ENCODE measurements around the gene TAF6.

The TAF6 gene

GRCh38 chr7:100119072-100119969 is at the start of gene TAF6, which contains the start of gene CNPY4:
TSS of gene TAF6 (minus strand) at chr7:100119358. CDS start at chr7:100114209, 5,149 bp downstream.
TSS of gene CNPY4 (plus strand) at chr7:100119634. CDS start at chr7:100119745, 111 bp downstream.
- H3K36me3 ChIP-seq = peaks cover 0 to 37% (median 12%) of the 10 kb centered on the region in 11 experiments; a peak in 13 of 22 replicates
- no peaks in the 10 kb centered on the region for H3K27me3 ChIP-seq
- peaks cover 21 to 43% (median 28%) of the 10 kb centered on the region in 10 experiments for H3K4me1 ChIP-seq
- peak within 1 kb of the TSS; percentile 77 to 95 (median 84) for H3K4me3 ChIP-seq
- H3K9me3 ChIP-seq (replicated peaks in 1 of 11) = no peaks in the 10 kb centered on the region
- peak within 1 kb of the TSS; percentile 87 to 97 (median 93) for H3K27ac ChIP-seq
- TF ChIP-seq Cebpa-rat (IDR thresholded peaks at IDR 0.05) = no peak
- no peaks in the 10 kb centered on the region for H4K20me1 ChIP-seq
- peak within 1 kb of the TSS; percentile 81 to 91 (median 88) for H3K4me2 ChIP-seq
- peak within 1 kb of the TSS; percentile 77 to 94 (median 89) for H3K9ac ChIP-seq

- Histone ChIP-seq H3K4me2 (peak overlapping the region; percentile 71 to 99 (median 85)), H3K9me3 (replicated peaks in 1 of 11) (no peaks in the 10 kb centered on the region), H4K20me1 (peaks cover 0 to 53% (median 19%) of the 10 kb centered on the region in 11 experiments; a peak in 16 of 22 replicates), H3K27ac (peak overlapping the region in 4 of 11 experiments; percentile 3 to 33 (median 16); a peak in 6 of 22 replicates), H3K4me3 (peak overlapping the region in 9 of 10 experiments; percentile 22 to 63 (median 41); a peak in 13 of 20 replicates), H3K4me1 (peaks cover 42 to 71% (median 56%) of the 10 kb centered on the region in 10 experiments), H3K9ac (peak overlapping the region in 7 of 11 experiments; percentile 16 to 57 (median 45); a peak in 12 of 22 replicates), H3K36me3 (peaks cover 0 to 11% (median 2%) of the 10 kb centered on the region in 11 experiments; a peak in 12 of 22 replicates), H3K27me3 (peaks cover 33 to 74% (median 70%) of the 10 kb centered on the region in 11 experiments)
- TF ChIP-seq Cebpa-rat (IDR thresholded peaks at IDR 0.05) = no peak
These were observed 48.8 kb upstream of the TAF6 start for GRCh38 chr7:100167912-100168323.

GRCh38 chr7:100166970-100167911 is 48.1 kb upstream of the TAF6 start:
- peak overlapping the region in 2 of 11 experiments; percentile 35 to 38; a peak in 4 of 22 replicates for H3K27ac ChIP-seq
- peak overlapping the region; percentile 71 to 99 (median 85) for H3K4me2 ChIP-seq
- no peaks in the 10 kb centered on the region for H3K9me3 ChIP-seq (replicated peaks in 1 of 11)
- no peak for TF ChIP-seq Cebpa-rat (IDR thresholded peaks at IDR 0.05)
- peaks cover 42 to 70% (median 55%) of the 10 kb centered on the region in 10 experiments for H3K4me1 ChIP-seq
- H3K27me3 ChIP-seq = peaks cover 28 to 67% (median 65%) of the 10 kb centered on the region in 11 experiments
- peaks cover 0 to 11% (median 0%) of the 10 kb centered on the region in 11 experiments; a peak in 8 of 22 replicates for H3K36me3 ChIP-seq
- peaks cover 0 to 51% (median 19%) of the 10 kb centered on the region in 11 experiments; a peak in 16 of 22 replicates for H4K20me1 ChIP-seq
- H3K4me3 ChIP-seq = peak overlapping the region in 7 of 10 experiments; percentile 17 to 63 (median 34); a peak in 8 of 20 replicates
- peak overlapping the region in 4 of 11 experiments; percentile 0 to 52 (median 20); a peak in 5 of 22 replicates for H3K9ac ChIP-seq

GRCh38 chr7:100166317-100166940 is 47.3 kb upstream of the TAF6 start:
- H3K27ac ChIP-seq = peak overlapping the region in 2 of 11 experiments; percentile 35 to 38; a peak in 2 of 22 replicates
- H3K9me3 ChIP-seq (replicated peaks in 1 of 11) = no peaks in the 10 kb centered on the region
- H3K27me3 ChIP-seq = peaks cover 21 to 59% (median 56%) of the 10 kb centered on the region in 11 experiments
- peak overlapping the region in 3 of 11 experiments; percentile 0 to 52 (median 32); a peak in 4 of 22 replicates for H3K9ac ChIP-seq
- peaks cover 37 to 63% (median 48%) of the 10 kb centered on the region in 10 experiments for H3K4me1 ChIP-seq
- peaks cover 0 to 8% (median 0%) of the 10 kb centered on the region in 11 experiments; a peak in 7 of 22 replicates for H3K36me3 ChIP-seq
- H3K4me3 ChIP-seq = peak overlapping the region in 3 of 10 experiments; percentile 47 to 63 (median 59); a peak in 2 of 20 replicates
- H3K4me2 ChIP-seq = peak overlapping the region; percentile 71 to 99 (median 85); a peak in 17 of 22 replicates
- no peak for TF ChIP-seq Cebpa-rat (IDR thresholded peaks at IDR 0.05)
- H4K20me1 ChIP-seq = peaks cover 0 to 44% (median 14%) of the 10 kb centered on the region in 11 experiments; a peak in 15 of 22 replicates

GRCh38 chr7:100163871-100164270 is 44.7 kb upstream of the TAF6 start:
- Histone ChIP-seq H3K4me2 (no peak overlapping the region), H3K27ac (no peak overlapping the region)

GRCh38 chr7:100163006-100163531 is 43.9 kb upstream of the TAF6 start:
- Histone ChIP-seq H3K36me3 (no peaks in the 10 kb centered on the region), H3K27ac (no peak overlapping the region), H3K4me2 (no peak overlapping the region), H4K20me1 (peaks cover 0 to 14% (median 0%) of the 10 kb centered on the region in 11 experiments; a peak in 6 of 22 replicates), H3K4me3 (no peak overlapping the region), H3K4me1 (peaks cover 25 to 49% (median 28%) of the 10 kb centered on the region in 10 experiments), H3K9me3 (replicated peaks in 1 of 11) (no peaks in the 10 kb centered on the region), H3K27me3 (peaks cover 0 to 25% (median 23%) of the 10 kb centered on the region in 11 experiments; a peak in 19 of 22 replicates), H3K9ac (no peak overlapping the region)
- TF ChIP-seq Cebpa-rat (IDR thresholded peaks at IDR 0.05) = no peak

More at GRCh38 chr7:100163871-100164270, 44.7 kb upstream of the TAF6 start:
- H3K9me3 ChIP-seq (replicated peaks in 1 of 11) = no peaks in the 10 kb centered on the region
- H3K9ac ChIP-seq = no peak overlapping the region
- peaks cover 0 to 33% (median 31%) of the 10 kb centered on the region in 11 experiments; a peak in 19 of 22 replicates for H3K27me3 ChIP-seq
- peaks cover 31 to 55% (median 33%) of the 10 kb centered on the region in 10 experiments for H3K4me1 ChIP-seq
- no peak overlapping the region for H3K4me3 ChIP-seq
- TF ChIP-seq Cebpa-rat (IDR thresholded peaks at IDR 0.05) = no peak
- H3K36me3 ChIP-seq = no peaks in the 10 kb centered on the region
- peaks cover 0 to 20% (median 0%) of the 10 kb centered on the region in 11 experiments; a peak in 6 of 22 replicates for H4K20me1 ChIP-seq

GRCh38 chr7:100160067-100160466 is 40.9 kb upstream of the TAF6 start:
- H4K20me1 ChIP-seq = peaks cover 24 to 32% (median 27%) of the 10 kb centered on the region in 11 experiments
- TF ChIP-seq Cebpa-rat (IDR thresholded peaks at IDR 0.05) = no peak
- H3K9ac ChIP-seq = no peak overlapping the region
- peaks cover 32 to 53% (median 38%) of the 10 kb centered on the region in 10 experiments for H3K4me1 ChIP-seq
- peaks cover 16 to 26% (median 21%) of the 10 kb centered on the region in 11 experiments for H3K36me3 ChIP-seq
- no peak overlapping the region for H3K27ac ChIP-seq
- H3K27me3 ChIP-seq = no peaks in the 10 kb centered on the region; a peak in 1 of 22 replicates
- H3K9me3 ChIP-seq (replicated peaks in 1 of 11) = no peaks in the 10 kb centered on the region
- H3K4me3 ChIP-seq = no peak overlapping the region
- peak overlapping the region in 2 of 11 experiments; percentile 12 to 97; a peak in 2 of 22 replicates for H3K4me2 ChIP-seq
